ENCODE measurements around the gene PIP5K1C.
"Not testable (repeated sequence)": the region's sequence is repeated elsewhere in the genome, so short reads cannot be mapped to it uniquely, and the experiment has no call there.

PIP5K1C gene

GRCh38 chr19:3636962-3637361 is 63.3 kb downstream of the PIP5K1C start:
- H3K4me3 ChIP-seq (ENCODE audit: low read length), result no peak overlapping the region
- DNase-seq (ENCODE audit: low read depth, low spot score), result no peak

GRCh38 chr19:3636506-3636905 is 63.8 kb downstream of the PIP5K1C start:
- DNase-seq (ENCODE audit: low read depth, low spot score), result no peak
- no peak overlapping the region for H3K4me3 ChIP-seq (ENCODE audit: low read length)

GRCh38 chr19:3634496-3635045 is 65.7 kb downstream of the PIP5K1C start:
- no peak for DNase-seq (ENCODE audit: low read depth, low spot score)
- H3K4me3 ChIP-seq (ENCODE audit: low read length), result no peak overlapping the region

GRCh38 chr19:3633559-3633988 is 66.7 kb downstream of the PIP5K1C start:
- DNase-seq (ENCODE audit: low read depth, low spot score), result no peak

GRCh38 chr19:3632739-3633558 is 67.3 kb downstream of the PIP5K1C start:
- no peak for DNase-seq (ENCODE audit: low read depth, low spot score)
- H3K4me3 ChIP-seq (ENCODE audit: low read length), result no peak overlapping the region

More at GRCh38 chr19:3633559-3633988, 66.7 kb downstream of the PIP5K1C start:
- no peak overlapping the region for H3K4me3 ChIP-seq (ENCODE audit: low read length)

- DNase-seq (ENCODE audit: low read depth, low spot score), result no peak
- H3K4me3 ChIP-seq (ENCODE audit: low read length), result no peak overlapping the region
Measured at GRCh38 chr19:3632098-3632497, 68.2 kb downstream of the PIP5K1C start.

- no peak overlapping the region for H3K4me3 ChIP-seq (ENCODE audit: low read length)
- no peak for DNase-seq (ENCODE audit: low read depth, low spot score)
Measured at GRCh38 chr19:3631053-3631861, 69.0 kb downstream of the PIP5K1C start.

GRCh38 chr19:3628766-3629165 is 71.5 kb downstream of the PIP5K1C start:
- not testable (repeated sequence) for DNase-seq (ENCODE audit: low read depth, low spot score); H3K4me3 ChIP-seq (ENCODE audit: low read length)

GRCh38 chr19:3627351-3627723 is 72.9 kb downstream of the PIP5K1C start:
- DNase-seq (ENCODE audit: low read depth, low spot score), result no peak
- H3K4me3 ChIP-seq (ENCODE audit: low read length), result peak overlapping the region; percentile 26

- DNase-seq (ENCODE audit: low read depth, low spot score), result peak; percentile 96
- H3K4me3 ChIP-seq (ENCODE audit: low read length), result peak within 1 kb of the TSS; percentile 93
Measured at GRCh38 chr19:3626473-3627350, 73.6 kb downstream of the PIP5K1C start, which contains the start of gene CACTIN. Gene CACTIN, minus strand, starts transcription at chr19:3626790. Its CDS starts 28 bp downstream, at chr19:3626762.

GRCh38 chr19:3625996-3626472 is 74.2 kb downstream of the PIP5K1C start:
- H3K4me3 ChIP-seq (ENCODE audit: low read length), result peak overlapping the region; percentile 93
- DNase-seq (ENCODE audit: low read depth, low spot score), result no peak

- no peak for DNase-seq (ENCODE audit: low read depth, low spot score)
- H3K4me3 ChIP-seq (ENCODE audit: low read length), result no peak overlapping the region
Measured at GRCh38 chr19:3623716-3624115, 76.6 kb downstream of the PIP5K1C start.

- H3K4me3 ChIP-seq (ENCODE audit: low read length), result no peak overlapping the region
- no peak for DNase-seq (ENCODE audit: low read depth, low spot score)
Measured at GRCh38 chr19:3622224-3622623, 78.0 kb downstream of the PIP5K1C start.

- DNase-seq (ENCODE audit: low read depth, low spot score), result no peak
- H3K4me3 ChIP-seq (ENCODE audit: low read length), result no peak overlapping the region
Measured at GRCh38 chr19:3621689-3622088, 78.6 kb downstream of the PIP5K1C start.

- no peak overlapping the region for H3K4me3 ChIP-seq (ENCODE audit: low read length)
- no peak for DNase-seq (ENCODE audit: low read depth, low spot score)
Measured at GRCh38 chr19:3620817-3621547, 79.3 kb downstream of the PIP5K1C start.

- H3K4me3 ChIP-seq (ENCODE audit: low read length), result no peak overlapping the region
- DNase-seq (ENCODE audit: low read depth, low spot score), result no peak
Measured at GRCh38 chr19:3620145-3620816, 80.0 kb downstream of the PIP5K1C start.

- DNase-seq (ENCODE audit: low read depth, low spot score), result no peak
- no peak overlapping the region for H3K4me3 ChIP-seq (ENCODE audit: low read length)
Measured at GRCh38 chr19:3619631-3620012, 80.6 kb downstream of the PIP5K1C start.

Measured in Jurkat, Clone E6-1 (cell line).